ENCODE results near the gene NCCRP1. TPM values are rescaled to one million over a fixed set of nuclear protein-coding genes. Genes with fewer than 3 reads are reported as not detected.

The NCCRP1 gene
- total RNA-seq, 1 donor from 2014 or later, result 0.86 TPM

- intact Hi-C loops (cut with DNase I), result no loop called here
- H3K4me3 ChIP-seq, result no peak overlapping the region
- DNase-seq, result no peak
- ATAC-seq, result no peak
- H3K36me3 ChIP-seq, result peaks cover 62% of the 10 kb centered on the region
- no peaks in the 10 kb centered on the region for H3K27me3 ChIP-seq (ENCODE audit: low read depth)
- no peaks in the 10 kb centered on the region for H3K4me1 ChIP-seq
- H3K9me3 ChIP-seq, result no peaks in the 10 kb centered on the region
- no peak overlapping the region for H3K27ac ChIP-seq
- TF ChIP-seq CTCF (IDR thresholded peaks at IDR 0.05), result no peak
These were observed 17.0 kb upstream of the NCCRP1 start for GRCh38 chr19:39179754-39180153.

GRCh38 chr19:39180749-39181148 is 16.0 kb upstream of the NCCRP1 start:
- DNase-seq (no peak), ATAC-seq (no peak)
- Histone ChIP-seq H3K36me3 (peaks cover 52% of the 10 kb centered on the region), H3K4me3 (no peak overlapping the region), H3K27me3 (ENCODE audit: low read depth) (no peaks in the 10 kb centered on the region), H3K27ac (no peak overlapping the region), H3K4me1 (no peaks in the 10 kb centered on the region), H3K9me3 (no peaks in the 10 kb centered on the region)
- TF ChIP-seq CTCF (IDR thresholded peaks at IDR 0.05), result no peak
- intact Hi-C loops (cut with DNase I), result no loop called here

GRCh38 chr19:39181500-39182173 is 15.1 kb upstream of the NCCRP1 start:
- Histone ChIP-seq H3K4me1 (no peaks in the 10 kb centered on the region), H3K36me3 (peaks cover 43% of the 10 kb centered on the region), H3K9me3 (no peaks in the 10 kb centered on the region), H3K27me3 (ENCODE audit: low read depth) (no peaks in the 10 kb centered on the region), H3K27ac (no peak overlapping the region), H3K4me3 (no peak overlapping the region)
- no peak for DNase-seq
- no peak for TF ChIP-seq CTCF (IDR thresholded peaks at IDR 0.05)
- intact Hi-C loops (cut with DNase I), result no loop called here
- ATAC-seq, result peak; percentile 6 to 31

GRCh38 chr19:39182174-39182505 is 14.6 kb upstream of the NCCRP1 start:
- peaks cover 2% of the 10 kb centered on the region for H3K4me1 ChIP-seq
- no peaks in the 10 kb centered on the region for H3K27me3 ChIP-seq (ENCODE audit: low read depth)
- H3K9me3 ChIP-seq, result no peaks in the 10 kb centered on the region
- H3K27ac ChIP-seq, result no peak overlapping the region
- no peak for TF ChIP-seq CTCF (IDR thresholded peaks at IDR 0.05)
- intact Hi-C loops (cut with DNase I), result no loop called here
- no peak overlapping the region for H3K4me3 ChIP-seq
- DNase-seq (no peak), ATAC-seq (peak; percentile 34 to 47)
- H3K36me3 ChIP-seq, result peaks cover 38% of the 10 kb centered on the region

- ATAC-seq (no peak), DNase-seq (no peak)
- Histone ChIP-seq H3K27me3 (ENCODE audit: low read depth) (no peaks in the 10 kb centered on the region), H3K4me3 (no peak overlapping the region), H3K27ac (no peak overlapping the region), H3K36me3 (peaks cover 28% of the 10 kb centered on the region), H3K4me1 (peaks cover 7% of the 10 kb centered on the region), H3K9me3 (no peaks in the 10 kb centered on the region)
- TF ChIP-seq CTCF (IDR thresholded peaks at IDR 0.05), result no peak
- intact Hi-C loops (cut with DNase I), result no loop called here
These were observed 13.7 kb upstream of the NCCRP1 start for GRCh38 chr19:39183104-39183503.

Data from lower lobe of right lung (tissue), 2 donors.